GM12873 (cell line): Measurements from ENCODE around the gene CCM2.

Source experiments
- CTCF ChIP-seq: IDR thresholded peaks from 2 replicates; pipeline ENCODE4 v1.5.1; 2012; ENCODE audit warnings: low read depth, mild to moderate bottlenecking, moderate library complexity, low read length, control low read depth; ENCODE audit not compliant: insufficient read depth; ENCODE audit errors: missing control alignments

The CCM2 gene

GRCh38 chr7:45080265-45080957 is 80.4 kb downstream of the CCM2 start:
- TF ChIP-seq CTCF, result no peak

DNA sequence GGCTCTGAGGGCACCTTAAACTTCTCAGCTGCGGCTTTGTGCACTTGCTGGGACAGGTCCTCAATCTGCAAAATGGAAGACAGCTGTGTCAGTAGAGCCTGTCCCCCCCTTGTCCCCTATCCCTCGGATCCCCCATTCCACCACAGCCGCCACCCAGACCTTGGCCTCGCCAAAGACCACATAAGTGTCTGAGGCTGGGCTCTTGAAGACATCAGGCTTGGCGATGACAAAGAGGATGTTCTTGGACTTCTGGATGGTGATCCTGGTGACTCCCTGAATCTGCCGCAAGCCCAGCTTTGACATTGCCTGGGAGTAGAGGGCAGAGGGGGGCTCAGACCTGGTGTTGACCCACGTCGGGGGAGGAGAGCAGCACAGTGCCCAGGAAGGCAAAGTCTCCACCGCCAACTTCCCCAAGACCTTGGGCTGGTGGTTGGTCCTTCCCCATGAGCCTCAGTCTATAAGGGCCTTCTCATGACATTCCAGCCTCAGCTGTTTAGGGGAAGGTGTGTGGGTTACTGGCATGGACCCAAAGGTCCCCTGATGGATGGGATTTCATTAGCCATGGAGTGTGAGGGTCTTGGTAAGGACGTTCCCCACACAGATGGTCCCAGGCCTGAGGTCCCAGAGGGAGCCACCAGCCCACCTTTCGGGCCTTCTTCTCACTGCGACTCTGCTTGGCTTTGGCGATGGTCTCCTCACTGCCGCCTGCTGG is 81.1 kb downstream of the CCM2 start:
- peak; percentile 23 for TF ChIP-seq CTCF

DNA sequence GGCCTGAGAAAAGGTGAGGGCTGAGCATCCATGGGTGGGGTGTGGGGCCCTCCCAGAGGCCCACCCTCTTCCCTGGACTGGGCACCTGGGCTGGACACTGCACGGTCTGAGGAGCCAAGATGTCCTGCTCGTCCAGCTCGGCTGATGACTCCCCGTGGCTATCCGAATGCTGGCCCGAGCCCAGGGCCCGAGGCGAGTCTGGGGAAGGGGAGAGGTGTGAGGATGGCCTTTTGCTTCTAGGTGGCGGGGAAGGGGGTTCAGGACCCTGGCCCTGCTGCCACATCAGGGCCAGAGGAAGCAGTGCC is 81.6 kb downstream of the CCM2 start:
- TF ChIP-seq CTCF, result no peak

DNA sequence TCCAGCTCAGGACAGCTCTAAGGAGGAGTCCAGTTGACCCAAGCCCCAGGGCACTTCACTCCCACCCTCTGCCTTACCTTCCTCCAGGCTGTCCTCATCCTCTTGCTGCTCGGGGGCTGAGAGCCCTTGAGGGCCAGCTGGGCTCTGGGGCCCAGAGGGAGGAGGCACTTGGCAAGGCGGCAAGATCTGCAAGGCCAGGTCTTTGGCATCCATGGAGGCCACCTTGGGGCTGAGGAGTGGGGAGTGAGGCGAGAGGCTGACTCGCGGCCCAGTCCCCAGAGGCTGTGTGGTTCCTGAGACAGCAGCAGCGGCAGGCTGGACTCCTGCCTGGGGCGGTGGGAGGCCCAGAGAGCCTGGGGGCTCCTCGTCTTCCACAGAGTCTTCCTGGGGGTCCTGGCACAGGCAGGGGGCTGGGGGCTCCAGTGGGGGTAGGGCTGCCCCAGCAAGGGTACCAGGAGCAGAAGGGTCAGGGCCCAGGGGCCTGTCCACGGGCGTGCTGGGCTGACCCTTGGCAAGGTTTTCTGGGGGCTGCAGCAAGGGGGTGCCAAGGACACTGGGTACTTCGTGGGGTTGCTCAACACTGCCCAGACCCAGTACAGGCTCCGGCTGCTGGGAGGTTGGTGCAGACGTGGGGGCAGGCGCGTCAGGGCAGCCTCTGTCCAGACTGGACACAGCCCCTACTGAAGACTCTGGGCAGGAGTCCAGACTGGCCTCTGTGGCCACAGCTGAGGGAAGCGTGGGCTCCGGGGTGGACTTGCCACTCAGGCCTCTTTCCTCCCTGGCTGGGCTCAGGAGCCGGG is 82.2 kb downstream of the CCM2 start:
- TF ChIP-seq CTCF, result no peak

DNA sequence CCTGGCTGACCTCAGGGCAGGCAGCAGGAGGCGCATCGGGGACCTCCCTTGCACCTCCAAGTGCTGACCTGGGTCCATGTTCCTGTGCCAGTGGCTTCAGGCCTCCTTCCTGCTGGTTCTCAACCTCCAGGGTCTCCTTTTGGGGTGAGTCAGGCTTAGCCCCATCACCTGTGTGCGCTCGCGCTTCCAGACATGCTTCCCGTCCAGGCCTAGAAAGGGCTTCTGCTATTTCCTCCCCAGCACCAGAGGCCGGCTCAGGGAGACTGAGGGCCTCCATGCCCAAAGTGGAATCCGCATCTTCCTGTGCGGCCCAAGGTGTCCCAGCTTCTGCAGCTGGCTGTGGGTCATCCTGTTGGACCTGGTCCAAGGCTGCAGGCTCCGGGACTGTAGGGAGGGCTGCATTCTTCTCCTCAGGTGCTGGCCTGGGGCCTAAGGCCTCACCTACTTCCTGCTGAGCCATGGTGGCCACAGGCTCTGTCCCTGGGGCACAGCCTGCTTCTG is 82.9 kb downstream of the CCM2 start:
- TF ChIP-seq CTCF, result no peak

- TF ChIP-seq CTCF, result no peak
Observed at GRCh38 chr7:45084336-45084735, 84.3 kb downstream of the CCM2 start.
